NCI-H2227 (cell line): Measurements from ENCODE around the gene GOLPH3.
"Not testable (repeated sequence)": the region's sequence is repeated elsewhere in the genome, so short reads cannot be mapped to it uniquely, and the experiment has no call there.

Source experiments
- DNase-seq: peaks from one replicate; lab custom pipeline; 2025; ENCODE audit not compliant: unreplicated experiment; lab: John Stamatoyannopoulos, UW

The GOLPH3 gene

GRCh38 chr5:32100691-32101302, 73.3 kb downstream of the GOLPH3 start:
- no peak for DNase-seq

DNA sequence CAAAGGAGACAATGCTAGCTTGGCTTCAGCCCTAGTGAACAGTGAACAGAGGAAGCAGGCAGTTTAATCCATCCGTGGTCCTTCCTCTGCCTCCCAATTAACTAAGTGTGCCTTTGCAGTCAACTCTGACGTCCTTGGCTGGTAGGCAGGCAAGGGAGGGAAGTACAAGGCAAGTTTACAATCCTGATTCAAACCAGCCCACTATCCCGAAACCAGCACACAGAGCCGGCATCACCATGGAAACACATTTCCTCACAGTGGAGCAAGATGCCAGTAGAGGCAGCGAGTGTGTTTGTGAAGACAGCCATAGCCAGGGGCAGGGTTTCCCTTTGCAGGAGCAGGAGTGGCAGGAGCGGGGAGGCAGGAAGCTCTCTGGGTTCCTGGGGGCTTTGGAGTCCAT, 73.9 kb downstream of the GOLPH3 start:
- DNase-seq = no peak

DNA sequence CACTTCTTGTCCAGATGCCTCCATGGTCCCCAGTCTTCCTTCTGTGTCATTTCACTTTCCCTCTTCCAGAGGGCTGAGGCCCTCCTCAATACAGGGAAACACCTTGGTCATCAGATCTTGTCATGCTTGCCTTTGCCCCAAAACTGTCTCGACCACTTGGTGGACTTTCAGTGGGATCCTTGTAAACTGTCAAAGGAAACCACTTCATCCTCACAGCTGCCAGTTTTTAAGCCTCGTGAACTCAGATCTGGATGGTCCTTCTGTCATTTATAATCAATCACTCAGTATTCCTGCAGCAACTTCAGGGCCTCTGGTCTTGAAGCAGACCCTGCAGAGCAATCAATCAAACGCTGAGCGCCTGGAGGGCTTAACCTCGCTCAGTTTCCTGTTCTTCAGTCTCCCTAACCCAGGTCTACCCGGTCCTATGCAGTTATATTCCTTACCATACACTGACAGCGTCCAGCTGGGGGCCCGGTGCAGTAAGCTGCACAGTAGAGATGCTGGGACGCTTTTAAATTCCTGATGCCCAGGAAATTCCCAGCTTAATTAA, 74.6 kb downstream of the GOLPH3 start:
- no peak for DNase-seq

DNA sequence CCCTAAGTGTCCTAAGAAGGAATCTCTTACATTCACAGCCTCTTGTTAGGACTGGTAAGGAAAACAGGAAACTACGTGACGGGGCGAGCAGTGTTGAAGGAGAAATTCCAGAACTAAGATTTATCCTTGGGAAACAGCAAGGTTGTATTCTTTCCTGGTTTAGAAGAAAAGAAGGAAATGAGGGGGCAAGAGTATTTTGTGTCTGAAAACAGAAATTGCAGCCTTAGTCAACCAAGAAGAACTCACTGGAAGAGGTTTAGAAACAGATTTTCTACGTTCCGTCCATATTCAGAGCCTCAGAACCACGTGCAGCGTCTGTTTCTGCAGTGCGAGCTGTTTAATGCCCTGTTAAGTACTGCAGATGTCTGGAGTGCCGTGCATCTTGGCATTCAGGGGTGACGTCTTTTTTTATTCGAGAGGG, 75.2 kb downstream of the GOLPH3 start:
- DNase-seq = no peak

DNA sequence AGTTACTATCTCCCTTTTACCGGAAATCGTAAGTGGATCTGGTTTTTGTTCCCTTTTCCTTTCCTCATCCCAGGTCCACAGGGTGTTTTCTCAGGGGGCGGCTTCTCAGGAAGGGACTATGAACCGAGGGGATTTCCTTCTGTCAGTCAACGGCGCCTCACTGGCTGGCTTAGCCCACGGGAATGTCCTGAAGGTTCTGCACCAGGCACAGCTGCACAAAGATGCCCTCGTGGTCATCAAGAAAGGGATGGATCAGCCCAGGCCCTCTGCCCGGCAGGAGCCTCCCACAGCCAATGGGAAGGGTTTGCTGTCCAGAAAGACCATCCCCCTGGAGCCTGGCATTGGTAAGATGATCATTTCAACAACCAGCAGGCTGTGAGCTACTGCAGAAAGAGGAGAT, 75.8 kb downstream of the GOLPH3 start:
- DNase-seq = no peak

DNA sequence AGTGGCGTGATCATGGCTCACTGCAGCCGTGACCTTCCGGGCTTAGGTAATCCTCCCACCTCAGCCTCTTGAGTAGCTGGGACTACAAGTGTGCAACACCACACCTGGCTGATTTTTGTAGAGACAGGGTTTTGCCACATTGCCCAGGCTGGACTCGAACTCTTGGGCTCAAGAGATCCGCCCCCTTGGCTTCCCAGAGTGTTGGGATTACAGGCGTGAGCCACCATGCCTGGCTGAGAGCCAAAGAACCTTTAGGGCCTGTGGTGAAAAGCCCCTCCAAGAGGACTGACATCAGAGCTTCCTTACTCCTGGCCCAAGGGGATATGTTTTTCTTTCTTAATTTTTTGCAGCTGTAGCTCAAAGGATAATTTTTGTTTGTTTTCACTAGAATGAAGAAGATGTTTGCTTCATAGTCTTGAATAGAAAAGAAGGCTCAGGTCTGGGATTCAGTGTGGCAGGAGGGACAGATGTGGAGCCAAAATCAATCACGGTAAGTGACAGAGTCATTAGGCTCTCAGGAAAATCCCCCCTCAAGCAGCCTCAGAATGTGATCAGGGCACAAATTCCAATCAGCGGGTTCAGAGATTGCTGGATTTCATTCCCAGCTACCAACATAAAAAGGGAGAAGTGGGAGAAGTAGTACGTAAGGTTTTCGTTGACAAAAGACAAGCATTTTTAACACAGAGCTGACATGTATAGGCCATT, 77.1 kb downstream of the GOLPH3 start:
- no peak for DNase-seq

GRCh38 chr5:32095261-32095671, 78.9 kb downstream of the GOLPH3 start:
- DNase-seq = no peak

DNA sequence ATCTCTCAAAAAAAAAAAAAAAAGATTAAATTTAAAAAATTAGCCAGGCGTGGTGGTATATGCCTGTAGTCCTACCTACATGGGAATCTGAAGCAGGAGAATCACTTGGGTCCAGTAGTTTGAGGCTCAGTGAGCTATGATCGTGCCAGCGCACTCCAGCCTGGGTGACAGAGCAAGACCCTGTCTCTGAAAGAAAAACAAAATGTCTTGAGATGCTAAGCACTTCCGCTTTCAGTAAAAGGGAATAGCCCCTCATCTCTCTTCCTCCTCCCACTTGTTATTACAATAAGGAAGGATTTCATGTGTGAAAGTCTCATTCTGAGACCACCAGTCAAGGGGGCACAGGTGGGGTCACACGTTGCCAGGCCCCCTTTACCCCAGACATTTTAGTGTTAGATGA, 79.4 kb downstream of the GOLPH3 start:
- DNase-seq = no peak

DNA sequence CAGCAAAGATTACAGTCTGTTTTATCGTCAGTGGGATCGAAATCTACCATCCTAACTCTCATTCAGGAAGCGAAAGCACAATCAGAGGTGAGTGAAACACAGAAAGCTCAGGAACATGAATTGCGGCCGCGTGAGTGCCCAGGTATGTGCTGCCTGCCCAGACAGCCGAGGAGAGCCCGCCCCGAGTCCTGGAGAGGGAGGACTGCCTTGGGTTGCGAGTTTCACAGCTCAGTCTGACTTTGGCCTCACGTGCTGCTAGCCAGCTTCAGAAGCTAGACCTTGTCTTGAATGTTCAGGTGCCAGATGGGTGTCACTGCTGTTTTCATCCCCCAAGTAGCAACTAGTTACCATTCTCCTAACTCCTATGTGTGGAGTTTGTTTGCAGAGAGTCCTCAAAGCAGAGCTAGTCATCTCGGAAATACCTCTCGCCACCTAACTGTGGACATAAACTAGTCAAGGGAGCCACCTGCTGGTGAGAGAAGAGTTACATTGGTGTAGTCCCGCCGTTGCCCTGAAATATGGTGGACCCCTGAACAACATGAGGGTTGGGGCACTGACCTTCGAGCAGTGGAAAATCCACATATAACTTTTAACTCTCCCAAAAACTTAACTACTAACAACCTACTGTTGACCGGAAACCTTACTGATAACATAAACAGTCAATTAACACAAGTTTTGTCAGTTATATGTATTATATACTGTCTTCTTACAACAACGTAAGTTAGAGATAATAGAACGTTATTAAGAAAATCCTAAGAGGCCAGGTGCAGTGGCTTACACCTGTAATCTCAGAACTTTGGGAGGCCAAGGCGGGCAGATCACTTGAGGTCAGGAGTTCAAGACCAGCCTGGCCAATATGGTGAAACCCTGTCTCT, 80.9 kb downstream of the GOLPH3 start:
- peak; percentile 89 for DNase-seq

GRCh38 chr5:32090755-32091128, 83.4 kb downstream of the GOLPH3 start:
- DNase-seq = no peak

GRCh38 chr5:32090026-32090754, 83.9 kb downstream of the GOLPH3 start:
- no peak for DNase-seq

DNA sequence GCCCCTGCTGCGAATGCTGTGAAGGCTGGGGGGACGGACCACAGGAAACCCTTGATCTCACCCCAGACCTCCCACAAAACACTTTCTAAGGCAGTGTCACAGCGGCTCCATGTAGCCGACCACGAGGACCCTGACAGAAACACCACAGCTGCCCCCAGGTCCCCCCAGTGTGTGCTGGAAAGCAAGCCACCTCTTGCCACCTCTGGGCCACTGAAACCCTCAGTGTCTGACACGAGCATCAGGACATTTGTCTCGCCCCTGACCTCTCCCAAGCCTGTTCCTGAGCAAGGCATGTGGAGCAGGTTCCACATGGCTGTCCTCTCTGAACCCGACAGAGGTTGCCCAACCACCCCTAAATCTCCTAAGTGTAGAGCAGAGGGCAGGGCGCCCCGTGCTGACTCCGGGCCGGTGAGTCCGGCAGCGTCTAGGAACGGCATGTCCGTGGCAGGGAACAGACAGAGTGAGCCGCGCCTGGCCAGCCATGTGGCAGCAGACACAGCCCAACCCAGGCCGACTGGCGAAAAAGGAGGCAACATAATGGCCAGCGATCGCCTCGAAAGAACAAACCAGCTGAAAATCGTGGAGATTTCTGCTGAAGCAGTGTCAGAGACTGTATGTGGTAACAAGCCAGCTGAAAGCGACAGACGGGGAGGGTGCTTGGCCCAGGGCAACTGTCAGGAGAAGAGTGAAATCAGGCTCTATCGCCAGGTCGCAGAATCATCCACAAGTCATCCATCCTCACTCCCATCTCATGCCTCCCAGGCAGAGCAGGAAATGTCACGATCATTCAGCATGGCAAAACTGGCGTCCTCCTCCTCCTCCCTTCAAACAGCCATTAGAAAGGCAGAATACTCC, 84.7 kb downstream of the GOLPH3 start:
- DNase-seq = no peak

DNA sequence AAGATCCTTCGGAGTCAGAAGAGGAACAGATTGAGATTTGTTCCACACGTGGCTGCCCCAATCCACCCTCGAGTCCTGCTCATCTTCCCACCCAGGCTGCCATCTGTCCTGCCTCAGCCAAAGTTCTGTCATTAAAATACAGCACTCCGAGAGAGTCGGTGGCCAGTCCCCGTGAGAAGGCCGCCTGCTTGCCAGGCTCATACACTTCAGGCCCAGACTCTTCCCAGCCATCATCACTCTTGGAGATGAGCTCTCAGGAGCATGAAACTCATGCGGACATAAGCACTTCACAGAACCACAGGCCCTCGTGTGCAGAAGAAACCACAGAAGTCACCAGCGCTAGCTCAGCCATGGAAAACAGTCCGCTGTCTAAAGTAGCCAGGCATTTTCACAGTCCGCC, 85.9 kb downstream of the GOLPH3 start:
- no peak for DNase-seq

DNA sequence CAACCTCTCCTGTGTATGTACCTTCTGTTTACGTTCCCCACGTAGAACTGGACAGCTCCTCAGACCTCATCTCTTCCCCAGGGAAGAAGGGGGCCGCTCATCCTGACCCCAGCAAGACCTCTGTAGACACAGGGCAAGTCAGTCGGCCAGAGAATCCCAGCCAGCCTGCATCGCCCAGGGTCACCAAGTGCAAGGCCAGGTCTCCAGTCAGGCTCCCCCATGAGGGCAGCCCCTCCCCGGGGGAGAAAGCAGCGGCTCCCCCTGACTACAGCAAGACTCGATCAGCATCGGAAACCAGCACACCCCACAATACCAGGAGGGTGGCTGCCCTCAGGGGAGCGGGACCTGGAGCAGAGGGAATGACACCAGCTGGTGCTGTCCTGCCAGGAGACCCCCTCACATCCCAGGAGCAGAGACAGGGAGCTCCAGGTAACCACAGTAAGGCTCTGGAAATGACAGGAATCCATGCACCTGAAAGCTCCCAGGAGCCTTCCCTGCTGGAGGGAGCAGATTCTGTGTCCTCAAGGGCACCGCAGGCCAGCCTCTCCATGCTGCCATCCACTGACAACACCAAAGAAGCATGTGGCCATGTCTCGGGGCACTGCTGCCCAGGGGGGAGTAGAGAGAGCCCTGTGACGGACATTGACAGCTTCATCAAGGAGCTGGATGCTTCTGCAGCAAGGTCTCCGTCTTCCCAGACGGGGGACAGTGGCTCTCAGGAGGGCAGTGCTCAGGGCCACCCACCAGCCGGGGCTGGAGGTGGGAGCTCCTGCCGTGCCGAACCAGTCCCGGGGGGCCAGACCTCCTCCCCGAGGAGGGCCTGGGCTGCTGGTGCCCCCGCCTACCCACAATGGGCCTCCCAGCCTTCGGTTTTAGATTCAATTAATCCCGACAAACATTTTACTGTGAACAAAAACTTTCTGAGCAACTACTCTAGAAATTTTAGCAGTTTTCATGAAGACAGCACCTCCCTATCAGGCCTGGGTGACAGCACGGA, 86.7 kb downstream of the GOLPH3 start:
- no peak for DNase-seq

DNA sequence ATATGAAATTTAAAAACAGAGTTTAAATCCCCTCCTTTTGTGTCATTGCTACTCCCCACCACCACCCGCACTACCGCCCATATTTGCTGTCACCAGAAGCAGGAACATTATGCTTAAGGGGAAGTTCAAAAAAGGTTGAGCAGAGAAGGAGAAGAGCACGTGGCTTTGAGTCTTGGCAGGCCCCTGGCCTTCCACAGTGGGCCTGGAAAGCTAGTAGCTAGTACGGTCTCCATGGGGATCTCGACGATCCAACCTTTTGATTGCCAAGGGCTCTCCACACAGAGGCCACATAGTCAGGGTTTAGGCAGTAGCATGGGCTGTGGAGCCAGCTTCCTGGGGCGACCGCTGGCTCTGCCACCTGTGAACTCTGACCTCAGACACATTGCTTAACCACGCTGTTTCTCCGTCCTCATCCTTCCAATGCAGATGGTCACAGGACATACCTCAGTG, 90.1 kb downstream of the GOLPH3 start:
- DNase-seq = no peak

GRCh38 chr5:32082701-32083100, 91.4 kb downstream of the GOLPH3 start:
- no peak for DNase-seq

DNA sequence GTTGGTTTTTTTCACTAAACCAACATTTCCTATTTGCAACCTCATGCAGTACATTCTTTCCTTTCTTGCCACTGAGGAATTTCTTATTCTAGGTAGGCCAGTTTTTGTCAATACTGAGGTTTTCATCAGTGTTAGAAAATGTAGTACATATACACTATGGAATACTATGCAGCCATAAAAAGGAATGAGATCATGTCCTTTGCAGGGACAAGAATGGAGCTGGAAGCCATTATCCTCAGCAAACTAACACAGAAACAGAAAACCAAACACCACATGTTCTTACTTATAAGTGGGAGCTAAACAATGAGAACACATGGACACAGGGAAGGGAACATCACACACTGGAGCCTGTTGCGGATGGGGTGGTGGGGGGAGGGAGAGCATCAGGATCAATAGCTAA, 93.6 kb downstream of the GOLPH3 start:
- not testable (repeated sequence) for DNase-seq

GRCh38 chr5:32078855-32079254, 95.3 kb downstream of the GOLPH3 start:
- DNase-seq = not testable (repeated sequence)
